ENCODE data around the gene RBMS1.

The RBMS1 gene

DNA sequence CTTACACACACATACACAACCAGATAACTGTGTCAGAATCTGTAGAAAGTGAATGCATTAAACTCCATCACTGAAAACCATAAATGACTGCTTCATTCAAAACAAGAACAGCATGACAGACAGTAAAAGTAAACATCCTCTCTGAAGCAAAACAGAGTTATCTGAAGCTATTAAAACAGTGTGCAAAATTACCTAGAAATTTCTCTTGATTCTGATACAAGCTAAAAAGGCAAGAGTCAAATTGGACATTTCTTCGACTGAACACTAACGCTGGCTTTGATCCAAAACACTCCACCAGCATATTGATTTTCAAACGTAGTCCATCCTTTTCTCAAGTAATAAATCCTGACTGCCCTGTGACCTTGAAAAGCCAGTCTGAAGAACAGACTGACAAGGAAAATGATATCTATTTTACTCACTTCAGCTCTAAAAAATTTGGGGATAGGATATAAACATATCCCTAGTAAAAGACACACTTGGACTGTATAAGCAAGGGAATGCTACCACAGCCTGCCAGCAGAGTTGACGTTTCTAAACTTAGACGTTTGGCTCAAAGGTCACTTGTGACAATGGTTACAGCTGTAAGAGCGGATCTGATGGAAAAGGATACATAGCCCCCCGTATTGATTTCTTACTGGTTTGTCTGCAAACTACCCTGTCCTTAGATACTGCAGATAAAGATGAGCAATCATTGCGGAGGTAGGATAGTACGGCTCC is 164.6 kb downstream of the RBMS1 start:
- DNase-seq, result no peak

DNA sequence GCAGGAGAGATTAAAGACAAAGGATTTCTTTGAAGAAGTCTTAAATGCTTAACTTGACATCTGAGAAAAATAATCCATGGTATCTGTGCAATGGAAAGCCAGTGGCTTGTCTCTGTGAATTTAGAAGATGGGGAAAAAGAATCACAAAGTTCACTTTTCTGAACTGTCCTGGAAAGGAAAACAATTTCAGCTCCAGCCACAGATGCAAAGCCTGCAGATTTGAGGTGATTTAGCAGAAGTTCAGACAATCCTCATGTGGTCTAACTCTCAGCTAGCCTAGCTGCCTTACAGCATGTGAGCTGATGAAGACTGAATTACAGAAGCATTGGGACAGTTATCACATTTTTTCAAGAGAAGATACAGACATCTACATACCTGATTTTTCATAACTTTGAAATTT is 166.8 kb downstream of the RBMS1 start:
- DNase-seq, result no peak

DNA sequence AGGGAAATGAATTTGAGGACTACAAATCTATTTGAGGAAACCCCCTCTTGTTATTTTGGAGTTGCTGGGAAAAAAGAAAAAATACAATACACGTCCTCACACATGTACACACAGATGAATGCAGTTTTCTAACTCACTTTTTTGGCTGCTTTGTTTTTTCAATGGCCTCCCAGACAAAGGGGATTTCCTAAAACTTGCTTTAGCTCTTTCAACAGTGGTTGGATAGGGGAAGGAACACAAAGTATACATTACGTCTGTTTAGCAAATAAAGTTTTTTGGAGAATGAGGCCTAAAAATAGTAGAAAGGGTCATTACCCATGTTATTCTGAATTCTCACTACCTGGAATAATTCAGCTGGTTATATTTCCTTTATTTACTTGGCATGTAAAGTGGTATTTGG is 168.2 kb downstream of the RBMS1 start:
- DNase-seq, result no peak

DNA sequence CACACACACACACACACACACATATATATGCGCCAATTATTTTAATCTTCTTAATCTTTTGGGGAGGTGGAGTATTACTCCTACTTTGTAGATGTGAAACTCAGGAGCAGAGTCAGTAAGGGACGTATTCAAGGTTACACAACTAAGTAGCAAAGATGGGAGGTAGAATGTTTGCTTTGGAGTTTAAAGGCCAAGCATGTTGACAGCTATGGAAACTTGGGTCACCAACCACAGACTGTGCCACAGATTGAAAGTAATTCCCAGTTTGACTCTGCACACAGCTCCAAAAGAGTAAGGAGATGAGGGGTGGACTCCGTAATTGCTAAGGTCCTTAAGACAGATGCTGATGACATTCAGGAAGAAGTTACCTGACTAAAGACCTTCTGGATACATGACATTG is 168.7 kb downstream of the RBMS1 start:
- no peak for DNase-seq

DNA sequence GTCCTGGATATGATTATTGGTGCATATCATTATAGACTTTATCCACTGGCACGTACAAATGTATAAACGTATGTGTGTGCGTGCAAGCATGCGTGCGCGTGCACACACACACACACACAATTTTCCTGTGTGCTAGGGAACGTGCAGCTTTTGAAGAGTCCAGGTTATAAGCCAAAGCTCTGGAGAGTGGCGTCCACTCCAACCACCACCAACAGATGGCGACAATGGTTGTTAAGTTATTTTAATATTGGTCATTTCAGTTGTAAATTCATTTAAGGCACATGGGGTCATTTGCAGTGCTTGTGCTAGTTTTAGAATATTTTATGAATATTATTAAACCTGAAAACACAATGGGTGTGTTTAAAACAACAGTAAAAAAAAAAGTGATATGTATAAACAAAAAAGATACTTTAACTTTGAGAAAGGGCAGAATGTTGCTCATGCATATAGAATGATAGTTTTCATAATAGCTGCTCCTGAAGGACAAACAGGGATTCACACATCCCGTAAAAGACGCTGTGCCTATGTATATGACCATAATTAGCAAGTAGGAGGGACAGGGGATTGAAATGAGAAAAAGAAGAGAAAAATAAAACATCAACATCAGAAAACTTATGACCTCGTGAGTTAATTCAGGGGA is 169.3 kb downstream of the RBMS1 start:
- peak; percentile 56 for DNase-seq

DNA sequence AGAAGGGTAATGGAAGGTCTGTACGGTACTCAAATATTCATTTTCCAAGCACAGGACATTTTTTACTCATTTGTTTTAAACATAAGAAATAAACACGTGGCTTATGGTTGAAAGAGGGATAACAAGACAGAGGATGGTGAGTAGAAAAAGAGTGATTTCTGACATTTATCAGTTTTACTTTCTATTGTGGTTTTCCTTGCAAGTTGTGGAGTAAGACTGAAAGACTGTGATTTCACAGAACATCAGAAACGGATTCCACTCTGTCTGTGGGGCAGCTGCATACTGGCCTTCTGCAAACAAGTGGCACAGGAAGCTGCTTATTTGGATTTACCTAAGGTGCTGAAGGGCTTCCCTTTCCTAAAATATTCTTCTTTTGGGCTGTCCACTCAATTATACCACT is 171.3 kb downstream of the RBMS1 start:
- no peak for DNase-seq

DNA sequence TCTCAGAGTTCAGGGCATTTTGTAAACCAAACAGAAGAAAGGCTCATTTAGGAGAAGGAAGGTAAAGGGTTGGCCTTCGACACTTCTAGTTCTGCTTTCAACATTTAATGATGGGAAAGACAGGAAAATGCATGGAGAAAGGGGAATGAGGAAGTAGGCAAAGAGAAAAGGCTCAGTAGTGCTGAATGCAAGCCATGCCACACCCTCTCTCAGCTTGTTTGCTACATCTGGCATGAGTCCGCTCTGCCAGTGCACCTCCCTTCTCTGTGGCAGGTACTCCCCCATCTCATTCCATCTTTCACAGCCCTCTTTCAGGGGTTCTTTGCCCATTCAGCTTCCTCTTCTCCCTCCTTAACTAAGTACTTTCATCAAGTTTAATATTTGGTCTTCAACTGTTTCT is 172.6 kb downstream of the RBMS1 start:
- no peak for DNase-seq

DNA sequence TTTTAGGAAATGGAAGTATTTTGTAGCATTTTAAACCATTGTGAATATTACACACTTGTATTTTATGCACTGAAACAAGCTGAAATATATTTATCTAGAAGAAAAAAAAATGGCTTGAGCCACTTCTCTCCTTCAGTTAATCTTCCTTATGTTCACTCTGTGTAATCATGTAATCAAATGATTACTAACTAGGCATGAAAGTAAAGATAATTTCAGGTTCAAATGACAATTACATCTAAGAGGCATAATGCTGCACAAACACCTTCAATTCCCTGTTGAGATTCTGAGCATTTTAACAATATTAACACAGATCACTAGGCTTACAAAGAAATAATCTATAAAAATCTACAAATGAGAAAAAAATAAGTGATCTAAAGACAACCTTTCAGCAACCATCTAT is 173.9 kb downstream of the RBMS1 start:
- no peak for DNase-seq

DNA sequence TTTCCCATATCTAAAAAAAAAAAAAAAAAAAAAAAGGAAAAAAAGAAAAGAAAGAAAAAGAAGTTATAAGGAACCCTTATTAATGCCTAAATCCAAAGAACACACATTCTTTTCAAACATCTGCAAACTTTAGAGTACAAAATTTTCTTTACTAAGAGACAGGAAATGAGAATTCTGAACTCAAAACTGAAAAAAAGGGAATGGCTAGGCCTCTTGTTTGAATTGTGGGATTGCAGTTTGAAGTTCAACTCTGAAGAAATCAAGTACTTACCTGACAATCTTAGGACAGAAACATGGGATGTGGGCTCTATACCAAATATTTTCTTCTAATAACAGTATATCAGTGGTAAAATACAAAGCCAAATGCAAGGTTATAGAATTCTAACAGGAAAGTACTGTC is 175.4 kb downstream of the RBMS1 start:
- no peak for DNase-seq

DNA sequence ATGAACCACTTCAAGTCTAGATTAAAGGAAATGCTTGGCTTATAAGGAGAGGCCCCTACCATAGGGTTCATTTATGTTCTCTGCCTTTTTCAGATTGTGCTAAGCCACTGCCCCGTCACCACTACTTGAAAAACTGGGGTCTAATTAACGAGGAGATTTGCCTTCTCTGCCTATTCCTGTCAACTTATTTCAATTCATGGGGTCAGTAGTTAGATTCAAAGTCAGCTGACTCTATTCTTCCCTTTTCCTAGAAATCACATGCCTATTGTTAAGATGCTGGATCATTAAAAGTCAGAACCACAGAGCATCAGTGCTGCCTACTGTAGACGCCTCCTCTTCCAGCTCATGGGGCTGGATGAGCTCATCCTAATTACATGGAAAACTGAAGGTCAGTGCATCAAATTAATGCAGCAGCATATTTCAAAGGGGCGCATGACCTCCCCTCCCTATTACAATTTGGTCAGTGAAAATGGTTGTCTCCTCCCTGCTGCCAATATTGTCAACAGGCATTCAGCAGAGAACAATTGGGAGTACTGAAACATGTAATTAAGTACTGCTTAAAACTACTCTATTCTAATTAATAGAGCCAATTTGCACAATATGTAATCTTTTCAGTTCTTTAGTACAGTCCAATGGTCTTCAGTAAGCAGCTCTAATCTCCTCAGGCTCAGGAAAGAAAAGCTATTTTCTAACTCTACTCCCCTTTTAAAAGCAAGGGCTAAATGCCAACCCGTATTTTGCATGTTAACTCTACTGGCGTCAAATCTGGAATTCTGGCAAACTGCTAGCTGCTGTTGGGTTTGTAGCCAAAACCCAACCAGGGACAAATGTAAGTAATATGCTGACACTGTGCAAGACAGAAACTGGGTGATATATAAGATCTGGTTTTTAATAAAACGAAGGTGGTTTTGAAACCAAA is 176.2 kb downstream of the RBMS1 start:
- no peak for DNase-seq

DNA sequence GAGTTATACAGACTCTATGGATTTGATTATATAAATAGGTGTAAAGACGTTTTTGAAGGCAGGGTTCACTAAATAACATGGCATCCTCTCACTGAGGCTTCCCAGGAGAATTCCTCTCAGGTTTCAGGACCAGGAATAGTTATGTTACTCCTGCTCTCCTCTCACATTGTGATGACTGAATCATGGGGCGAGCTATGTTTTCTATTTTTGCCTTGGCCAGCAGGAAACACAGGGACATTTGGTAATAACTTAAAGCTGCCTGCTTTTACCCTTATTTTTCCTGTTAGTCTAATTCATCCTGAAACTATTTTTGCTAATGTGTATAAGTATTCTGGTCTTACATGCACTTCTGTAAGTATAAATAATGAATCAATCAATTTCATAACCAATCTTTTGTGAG is 178.3 kb downstream of the RBMS1 start:
- peak; percentile 74 for DNase-seq

DNA sequence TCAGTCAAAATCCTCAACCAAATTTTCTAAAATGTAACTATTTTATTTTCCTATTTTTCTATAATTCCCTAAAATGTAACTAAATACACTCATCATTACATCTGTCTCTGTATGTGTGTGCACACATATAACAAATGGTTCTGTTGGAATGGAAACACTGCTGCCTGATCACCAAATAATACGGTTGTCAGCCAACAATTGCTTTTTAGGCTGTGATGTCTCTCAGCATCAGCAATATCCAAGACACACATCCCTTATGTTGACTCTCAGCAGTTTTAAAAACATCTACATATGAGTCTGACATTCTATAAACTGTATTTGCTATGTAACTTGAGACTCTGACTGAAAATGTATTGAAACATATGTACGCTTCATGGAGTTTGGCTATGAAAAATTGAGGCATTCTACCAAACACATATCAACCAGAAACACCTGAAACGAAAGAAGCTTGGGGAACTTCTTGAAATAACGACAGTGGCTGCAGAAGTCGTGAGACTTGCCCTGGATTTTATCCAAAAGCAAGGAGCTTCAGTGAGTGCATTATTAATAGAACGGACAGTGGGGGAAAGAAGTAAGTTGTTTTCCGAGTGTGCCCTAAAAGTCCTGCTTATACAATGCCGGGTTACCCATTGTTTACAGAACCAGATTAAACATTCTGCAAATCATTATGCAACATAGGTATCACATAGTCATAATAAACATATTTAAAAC is 183.3 kb downstream of the RBMS1 start:
- DNase-seq, result peak; percentile 20

DNA sequence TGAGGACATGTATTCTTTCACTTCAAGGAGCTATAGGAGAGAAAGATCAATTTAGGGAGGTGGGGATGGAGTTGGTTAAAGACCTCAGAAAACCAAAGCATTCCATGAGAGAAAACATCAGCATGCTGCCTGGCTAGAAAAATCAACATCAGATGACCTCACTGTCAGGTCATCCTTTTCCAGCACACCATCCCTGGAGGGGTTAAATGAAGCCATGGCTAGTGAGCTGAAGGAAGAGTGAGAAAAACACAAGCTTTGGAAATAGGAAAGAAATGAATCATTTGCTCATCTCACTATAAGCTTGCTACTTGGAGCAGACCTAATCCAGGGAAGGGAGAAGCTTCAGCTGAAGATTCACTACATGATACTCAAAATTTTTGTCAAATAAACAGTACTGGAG is 184.0 kb downstream of the RBMS1 start:
- DNase-seq, result peak; percentile 75

DNA sequence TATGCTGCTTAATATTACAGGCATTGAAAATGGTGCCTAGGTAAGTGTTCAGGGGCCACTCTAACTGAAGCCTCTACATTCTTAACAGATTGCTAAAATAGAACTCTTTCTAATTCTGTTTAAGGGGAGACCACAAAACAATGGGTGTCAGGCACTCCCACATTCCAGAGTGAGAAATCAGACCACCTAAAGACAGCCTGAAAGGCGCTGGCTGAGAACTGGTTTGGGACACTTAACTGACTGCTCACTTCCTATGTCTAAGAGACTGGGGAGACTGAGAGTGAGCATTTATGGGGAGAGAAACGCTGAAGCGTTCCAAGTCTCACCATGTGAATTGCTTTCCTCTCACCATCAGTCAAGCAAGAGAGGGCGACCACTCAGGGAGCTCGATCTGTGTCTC is 184.7 kb downstream of the RBMS1 start:
- peak; percentile 88 for DNase-seq

DNA sequence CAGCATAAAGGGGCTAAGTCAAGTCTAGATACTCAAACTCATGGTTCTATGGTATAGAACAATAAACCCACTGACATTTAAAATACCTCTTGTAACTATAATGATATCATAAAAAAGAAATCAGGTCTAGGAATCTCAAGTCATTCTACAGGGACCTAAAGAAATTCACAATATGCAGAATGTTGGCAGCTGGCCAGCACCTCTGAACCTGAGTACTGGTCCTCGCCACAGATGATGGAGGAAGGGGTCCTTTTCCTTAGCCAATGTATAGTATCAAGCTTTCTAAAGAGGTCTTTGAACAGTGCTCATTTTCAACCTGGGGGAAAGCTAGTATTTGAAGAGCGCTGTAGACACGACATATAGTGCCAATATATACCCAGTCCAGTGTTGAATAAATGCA is 185.1 kb downstream of the RBMS1 start:
- peak; percentile 31 for DNase-seq

DNA sequence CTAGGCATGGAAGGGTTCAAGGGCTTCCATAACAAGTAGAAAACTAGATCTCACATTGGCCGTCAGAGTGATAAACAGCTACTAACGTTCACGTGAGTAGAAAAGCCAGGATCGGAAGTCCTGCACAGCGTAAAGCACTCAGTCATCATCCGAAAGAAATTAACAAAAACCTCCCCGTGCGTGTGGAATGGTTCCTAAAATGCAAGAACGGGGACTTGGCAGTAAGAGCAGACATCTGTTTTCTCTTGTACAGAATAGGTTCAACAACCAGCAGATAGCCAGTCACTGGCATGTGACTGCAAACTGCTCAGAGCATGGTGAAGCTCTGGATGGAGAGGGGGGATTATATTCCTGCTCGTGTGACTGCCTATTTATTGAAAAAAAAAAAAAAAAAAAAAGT is 186.6 kb downstream of the RBMS1 start:
- peak; percentile 76 for DNase-seq

DNA sequence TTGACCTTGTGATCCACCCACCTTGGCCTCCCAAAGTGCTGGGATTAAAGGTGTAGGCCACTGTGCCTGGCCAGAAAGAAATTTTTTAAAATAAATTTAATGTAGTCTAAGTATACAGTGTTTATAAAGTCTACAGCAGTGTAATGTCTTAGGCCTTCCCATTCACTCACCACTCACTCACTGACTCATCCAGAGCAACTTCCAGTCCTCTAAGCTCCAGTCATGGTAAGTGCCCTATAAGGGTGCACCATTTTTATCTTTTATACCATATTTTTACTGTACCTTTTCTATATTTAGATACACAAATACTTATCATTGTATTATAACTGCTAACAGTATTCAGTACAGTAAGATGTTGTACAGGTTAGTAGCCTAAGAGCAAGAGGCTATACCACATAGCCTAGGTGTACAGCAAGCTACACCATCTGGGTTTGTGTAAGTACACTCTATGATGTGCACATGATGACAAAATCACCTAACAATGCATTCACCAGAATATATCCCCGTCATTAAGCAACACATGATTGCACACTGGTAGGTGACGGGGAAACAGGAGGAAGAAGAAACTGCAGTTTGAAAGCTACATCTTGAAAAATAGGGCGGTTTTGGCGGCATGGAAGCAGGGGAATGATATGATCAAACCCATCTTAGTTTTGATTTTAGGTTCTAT is 188.4 kb downstream of the RBMS1 start:
- DNase-seq, result peak; percentile 71

DNA sequence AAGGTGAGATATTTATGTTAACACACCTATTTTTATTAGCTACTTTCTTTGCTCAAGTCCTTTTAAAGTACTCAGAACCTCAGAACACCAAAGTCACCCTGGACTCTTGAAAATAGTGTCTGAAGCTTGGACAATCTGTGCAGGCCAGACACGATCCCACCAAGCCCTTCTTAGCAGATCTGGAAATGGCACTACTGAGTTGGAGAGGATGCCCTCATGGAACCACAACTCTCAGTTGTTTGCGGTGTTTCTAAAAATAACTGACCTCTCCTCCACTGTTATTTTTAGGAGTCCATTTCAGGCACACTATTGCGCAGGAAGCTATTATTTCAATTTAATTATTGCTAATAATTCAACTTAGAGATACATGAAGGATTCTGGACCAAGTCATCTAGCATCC is 190.1 kb downstream of the RBMS1 start:
- DNase-seq, result no peak

DNA sequence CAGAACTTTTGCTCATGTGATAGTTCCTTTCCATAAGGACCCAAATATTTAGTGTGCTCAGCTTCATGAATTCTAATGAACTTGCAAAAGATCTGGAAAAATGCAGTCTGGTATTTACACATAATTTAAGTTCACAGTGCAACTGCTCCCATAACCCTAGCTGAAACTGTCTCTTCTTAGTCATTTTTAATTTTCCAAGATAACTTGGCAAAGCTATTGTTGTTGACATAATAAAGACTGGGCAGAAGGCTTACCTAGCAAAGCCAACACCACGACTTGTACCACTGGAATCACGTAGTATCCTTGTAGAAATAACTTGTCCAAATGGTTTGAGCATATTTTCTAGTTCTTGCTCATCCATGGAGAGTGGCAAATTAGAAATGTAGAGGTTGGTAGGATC is 190.5 kb downstream of the RBMS1 start:
- DNase-seq, result no peak

DNA sequence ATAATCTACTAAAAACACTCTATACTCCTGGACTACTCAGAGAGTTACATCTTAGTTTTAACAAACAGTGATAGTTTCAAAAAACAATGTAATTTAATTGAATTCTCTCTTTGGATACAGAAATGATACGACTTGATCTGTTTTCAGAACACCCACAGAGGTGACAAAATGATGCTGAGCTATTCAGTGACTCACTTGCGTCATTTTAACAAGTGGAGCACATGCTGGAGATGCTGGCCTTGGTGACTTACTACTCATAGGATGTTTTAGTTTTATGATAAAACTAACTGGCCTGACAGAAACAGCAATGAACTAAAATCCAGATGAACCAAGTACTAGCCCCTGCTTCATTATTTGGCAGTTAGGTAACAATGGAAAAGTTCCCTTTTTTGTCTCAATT is 192.2 kb downstream of the RBMS1 start:
- DNase-seq, result peak; percentile 46

DNA sequence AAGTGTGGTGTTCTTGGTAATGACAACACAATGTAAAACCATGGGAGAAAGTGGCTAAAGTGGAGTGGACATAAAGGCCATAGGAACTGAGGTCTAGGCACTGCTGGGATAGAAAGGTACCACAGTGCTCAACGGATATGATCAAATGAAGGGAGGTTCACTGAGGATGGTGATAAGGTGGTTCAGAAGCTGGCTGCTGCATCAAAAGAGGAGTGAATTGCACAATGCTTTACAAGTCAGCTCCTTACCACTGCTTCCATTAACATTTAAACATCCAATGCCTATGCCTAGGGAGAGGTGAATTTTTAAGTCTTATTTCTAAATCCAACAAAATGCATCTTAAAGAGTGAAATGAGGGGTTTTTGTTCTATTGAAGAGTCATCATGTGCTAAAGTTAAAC is 193.4 kb downstream of the RBMS1 start:
- DNase-seq, result no peak

DNA sequence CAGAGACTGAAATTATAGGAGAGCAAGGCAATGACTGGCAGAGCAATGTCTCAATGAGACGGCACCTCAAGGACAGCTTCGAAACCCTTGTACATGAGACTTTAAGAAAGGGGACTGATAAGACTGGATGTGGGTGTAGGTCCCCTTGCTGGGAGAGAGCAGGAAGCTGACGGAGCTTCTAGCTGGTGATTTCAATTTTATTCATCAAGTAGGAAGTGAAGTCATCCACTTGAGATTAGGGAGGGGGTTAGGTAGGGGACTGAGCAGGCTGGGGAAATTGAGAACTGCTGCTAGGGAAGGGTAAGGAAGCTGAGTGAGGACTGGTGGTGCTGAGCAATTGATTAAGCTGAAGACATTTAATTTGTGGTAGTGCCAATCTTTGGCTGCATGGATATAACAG is 194.1 kb downstream of the RBMS1 start:
- DNase-seq, result peak; percentile 69

Measured in fibroblast of skin of back (primary cell).